ENCODE results near the gene FBXW7.

GRCh38 chr4:152456609-152457008 lies 79.3 kb downstream of the FBXW7 start:
- TF ChIP-seq EP300 (conservative IDR thresholded peaks at IDR 0.05; ENCODE audit: poor library complexity, severe bottlenecking) (no peak), CTCF (IDR thresholded peaks at IDR 0.05; ENCODE audit: poor library complexity, severe bottlenecking) (no peak), EZH2 (IDR thresholded peaks at IDR 0.05; ENCODE audit: borderline replicate concordance, insufficient read depth, low read length, poor library complexity, severe bottlenecking) (no peak)

All from neural cell (in vitro differentiated cells).